OCI-LY1 (cell line): ENCODE results near the gene DYNLT1.

ENCODE experiments used
- H2AFZ ChIP-seq: fragments of 200-600 bp; sonication (generic), shearing (Covaris generic); 2 replicates; pipeline ENCODE4 v1.6.0; 2014; ENCODE audit warnings: antibody characterized with exemption, mild to moderate bottlenecking, low read length
- H3F3A ChIP-seq: fragments of 200-600 bp; sonication (generic), shearing (Covaris generic); 2 replicates; pipeline ENCODE4 v1.6.0; 2014; ENCODE audit warnings: mild to moderate bottlenecking, antibody characterized with exemption, low read length, moderate library complexity; ENCODE audit not compliant: insufficient read depth
- H3K27ac ChIP-seq: fragments of 200-600 bp; sonication (generic); 2 replicates; pipeline ENCODE4 v1.5.1; 2014; ENCODE audit warnings: low read length, mixed run types, mild to moderate bottlenecking, low read depth; ENCODE audit not compliant: poor library complexity, severe bottlenecking
- H3K27me3 ChIP-seq: fragments of 200-600 bp; sonication (generic); 2 replicates; pipeline ENCODE4 v1.6.0; 2014; ENCODE audit warnings: antibody characterized with exemption, mild to moderate bottlenecking, low read length, moderate library complexity; ENCODE audit not compliant: insufficient read depth
- H3K36me3 ChIP-seq: fragments of 200-600 bp; sonication (generic); 2 replicates; pipeline ENCODE4 v1.6.1; 2014; ENCODE audit warnings: mild to moderate bottlenecking, antibody characterized with exemption, low read length, moderate library complexity, mixed read lengths; ENCODE audit not compliant: insufficient read depth
- H3K4me1 ChIP-seq: fragments of 200-600 bp; sonication (generic); 2 replicates; pipeline ENCODE4 v1.5.1; 2014; ENCODE audit warnings: mild to moderate bottlenecking, low read length, moderate library complexity; ENCODE audit not compliant: insufficient read depth, severe bottlenecking
- H3K4me2 ChIP-seq: fragments of 200-600 bp; sonication (generic), shearing (Covaris generic); 2 replicates; pipeline ENCODE4 v1.6.1; 2014; ENCODE audit warnings: low read length
- H3K4me3 ChIP-seq: fragments of 200-600 bp; sonication (generic); 2 replicates; pipeline ENCODE4 v1.5.1; 2014; ENCODE audit warnings: low read length, low read depth, mild to moderate bottlenecking, mixed read lengths; ENCODE audit not compliant: poor library complexity, severe bottlenecking
- H3K79me2 ChIP-seq: fragments of 200-600 bp; shearing (Covaris generic); 2 replicates; pipeline ENCODE4 v1.6.1; 2016; ENCODE audit warnings: mixed run types, low read length, mixed read lengths; ENCODE audit not compliant: insufficient read depth
- H3K9ac ChIP-seq: fragments of 200-600 bp; sonication (generic), shearing (Covaris generic); 2 replicates; pipeline ENCODE4 v1.6.1; 2014; ENCODE audit warnings: mild to moderate bottlenecking, low read length, mixed read lengths
- H3K9me2 ChIP-seq: fragments of 200-600 bp; sonication (generic), shearing (Covaris generic); 2 replicates; pipeline ENCODE4 v1.6.1; 2014; ENCODE audit warnings: low read depth, mild to moderate bottlenecking, low read length, mixed read lengths
- H3K9me3 ChIP-seq: fragments of 200-600 bp; shearing (Covaris generic); 2 replicates; pipeline ENCODE4 v1.6.1; 2014; ENCODE audit warnings: low read length, mixed read lengths
- H4K20me1 ChIP-seq: fragments of 200-600 bp; sonication (generic), shearing (Covaris generic); 2 replicates; pipeline ENCODE4 v1.6.0; 2016; ENCODE audit warnings: mild to moderate bottlenecking, low read length; ENCODE audit not compliant: insufficient read depth
- CTCF ChIP-seq: fragments of 200-600 bp; sonication (generic), shearing (Covaris generic); IDR thresholded peaks from 2 replicates; pipeline ENCODE4 v1.5.1; 2017; ENCODE audit warnings: mild to moderate bottlenecking, antibody characterized with exemption, low read length, moderate library complexity, mixed read lengths
- EZH2 ChIP-seq: fragments of 200-600 bp; sonication (generic), shearing (Covaris generic); IDR thresholded peaks from 2 replicates; pipeline ENCODE4 v1.8.0; 2017; ENCODE audit warnings: borderline replicate concordance, mixed run types, mild to moderate bottlenecking, antibody characterized with exemption, low read length, moderate library complexity, mixed read lengths

The DYNLT1 gene

DNA sequence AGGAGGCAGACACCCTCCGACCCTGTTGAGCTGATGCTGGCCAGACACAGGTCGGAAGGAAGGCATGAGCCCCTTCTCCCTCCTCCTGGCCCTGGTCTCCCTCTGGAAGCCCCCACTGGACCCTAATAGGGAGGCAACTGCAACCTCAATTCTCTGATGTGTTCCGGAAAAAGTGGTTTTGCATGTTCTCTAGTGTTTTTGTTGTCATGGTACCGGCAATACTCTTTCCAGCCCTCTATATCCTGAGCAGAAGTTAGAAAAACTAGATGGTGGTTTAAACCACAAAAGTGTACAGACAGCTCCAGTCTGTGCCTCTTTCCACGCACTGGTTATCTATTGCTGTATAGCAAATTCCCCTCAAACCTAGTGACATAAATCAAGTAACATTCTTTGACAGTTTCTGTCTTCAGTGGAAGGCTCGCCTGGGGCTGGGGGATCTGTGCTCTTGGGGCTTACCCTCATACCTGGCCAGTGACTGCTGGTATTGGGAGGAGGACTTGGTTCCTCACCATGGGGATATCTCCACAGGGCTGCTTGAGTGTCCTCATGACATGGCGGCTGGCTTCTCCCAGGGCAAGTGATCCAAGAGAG is 42.3 kb upstream of the DYNLT1 start:
- Histone ChIP-seq H3F3A (no peaks in the 10 kb centered on the region), H3K36me3 (no peaks in the 10 kb centered on the region), H3K4me2 (no peak overlapping the region), H3K4me3 (no peak overlapping the region), H4K20me1 (no peaks in the 10 kb centered on the region), H2AFZ (no peak overlapping the region), H3K27me3 (no peaks in the 10 kb centered on the region; the same call in 1 of the 2 replicates), H3K9ac (no peak overlapping the region), H3K27ac (no peak overlapping the region), H3K9me2 (no peaks in the 10 kb centered on the region), H3K79me2 (no peaks in the 10 kb centered on the region), H3K4me1 (peaks cover 12% of the 10 kb centered on the region), H3K9me3 (no peaks in the 10 kb centered on the region)
- TF ChIP-seq EZH2 (no peak), CTCF (no peak)

GRCh38 chr6:158686311-158686710 is 41.8 kb upstream of the DYNLT1 start:
- no peak overlapping the region for H3K9ac ChIP-seq
- no peak overlapping the region for H3K27ac ChIP-seq
- H3K4me1 ChIP-seq, result peaks cover 7% of the 10 kb centered on the region
- no peak overlapping the region for H3K4me3 ChIP-seq
- no peaks in the 10 kb centered on the region for H3K9me2 ChIP-seq
- no peaks in the 10 kb centered on the region for H3K36me3 ChIP-seq
- H3K4me2 ChIP-seq, result no peak overlapping the region
- H3K27me3 ChIP-seq, result no peaks in the 10 kb centered on the region; the same call in 1 of the 2 replicates
- no peak overlapping the region for H2AFZ ChIP-seq
- no peaks in the 10 kb centered on the region for H4K20me1 ChIP-seq
- H3K79me2 ChIP-seq, result no peaks in the 10 kb centered on the region
- H3K9me3 ChIP-seq, result no peaks in the 10 kb centered on the region
- no peaks in the 10 kb centered on the region for H3F3A ChIP-seq
- no peak for TF ChIP-seq EZH2
- no peak for TF ChIP-seq CTCF

DNA sequence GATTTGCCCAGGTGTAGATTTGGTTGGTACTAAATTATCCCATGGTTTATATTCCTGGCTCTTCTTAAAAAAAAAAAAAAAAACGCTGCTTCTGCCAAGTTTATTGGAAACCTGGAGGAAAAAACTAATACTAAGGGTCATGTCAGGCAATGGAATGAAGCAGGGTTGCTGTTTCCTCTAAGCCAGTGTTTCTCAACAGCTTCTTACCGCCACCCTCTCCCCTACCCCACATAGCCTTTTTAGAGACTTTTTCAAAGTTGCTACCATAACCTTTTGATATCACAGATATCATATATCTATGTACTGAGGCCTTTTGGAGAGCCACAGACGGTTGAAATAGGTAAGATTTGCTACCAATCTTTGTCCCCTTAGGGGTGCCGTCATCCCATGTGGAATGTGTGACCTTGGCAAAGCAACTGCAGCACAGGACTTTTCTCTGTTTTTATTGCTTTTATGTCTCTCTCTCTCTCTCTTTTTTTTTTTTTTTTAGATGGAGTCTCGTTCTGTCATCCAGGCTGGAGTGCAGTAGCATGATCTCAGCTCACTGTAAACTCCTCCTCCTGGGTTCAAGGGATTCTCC is 40.3 kb upstream of the DYNLT1 start:
- Histone ChIP-seq H3K27ac (no peak overlapping the region), H3K36me3 (no peaks in the 10 kb centered on the region), H3K9me2 (no peaks in the 10 kb centered on the region), H3K4me2 (no peak overlapping the region), H2AFZ (no peak overlapping the region), H3K79me2 (no peaks in the 10 kb centered on the region), H3F3A (no peaks in the 10 kb centered on the region), H3K9me3 (no peaks in the 10 kb centered on the region), H3K27me3 (no peaks in the 10 kb centered on the region; the same call in 1 of the 2 replicates), H4K20me1 (no peaks in the 10 kb centered on the region), H3K4me3 (no peak overlapping the region), H3K4me1 (peaks cover 7% of the 10 kb centered on the region), H3K9ac (no peak overlapping the region)
- no peak for TF ChIP-seq EZH2
- TF ChIP-seq CTCF, result no peak
